Measurements from ENCODE around the gene CCDC9B.

DNA sequence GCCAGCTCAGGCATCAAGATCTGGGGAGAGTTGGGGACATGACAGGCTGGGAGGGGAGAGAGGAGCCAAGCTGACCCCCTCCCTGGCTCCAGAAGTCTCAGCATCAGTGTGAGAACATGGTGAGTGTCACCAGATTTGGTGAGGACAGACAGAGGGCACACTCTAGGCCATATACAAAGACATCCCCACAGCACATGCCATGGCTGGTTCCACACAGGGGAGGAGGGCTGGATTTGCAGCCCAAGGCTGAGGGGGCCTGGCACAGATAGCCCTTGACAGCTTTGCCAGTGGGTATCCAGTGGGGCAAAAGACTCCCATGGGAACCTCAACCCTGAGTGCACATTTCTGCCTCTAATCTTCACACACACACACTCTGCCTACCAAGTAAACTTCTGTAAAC lies 47.7 kb downstream of the CCDC9B start:
- TF ChIP-seq, protein P1, sequence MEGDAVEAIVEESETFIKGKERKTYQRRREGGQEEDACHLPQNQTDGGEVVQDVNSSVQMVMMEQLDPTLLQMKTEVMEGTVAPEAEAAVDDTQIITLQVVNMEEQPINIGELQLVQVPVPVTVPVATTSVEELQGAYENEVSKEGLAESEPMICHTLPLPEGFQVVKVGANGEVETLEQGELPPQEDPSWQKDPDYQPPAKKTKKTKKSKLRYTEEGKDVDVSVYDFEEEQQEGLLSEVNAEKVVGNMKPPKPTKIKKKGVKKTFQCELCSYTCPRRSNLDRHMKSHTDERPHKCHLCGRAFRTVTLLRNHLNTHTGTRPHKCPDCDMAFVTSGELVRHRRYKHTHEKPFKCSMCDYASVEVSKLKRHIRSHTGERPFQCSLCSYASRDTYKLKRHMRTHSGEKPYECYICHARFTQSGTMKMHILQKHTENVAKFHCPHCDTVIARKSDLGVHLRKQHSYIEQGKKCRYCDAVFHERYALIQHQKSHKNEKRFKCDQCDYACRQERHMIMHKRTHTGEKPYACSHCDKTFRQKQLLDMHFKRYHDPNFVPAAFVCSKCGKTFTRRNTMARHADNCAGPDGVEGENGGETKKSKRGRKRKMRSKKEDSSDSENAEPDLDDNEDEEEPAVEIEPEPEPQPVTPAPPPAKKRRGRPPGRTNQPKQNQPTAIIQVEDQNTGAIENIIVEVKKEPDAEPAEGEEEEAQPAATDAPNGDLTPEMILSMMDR (IDR thresholded peaks at IDR 0.05; ENCODE audit: insufficient read depth, low read length): no peak
- TF ChIP-seq POLR2AphosphoS5 (IDR thresholded peaks at IDR 0.05; ENCODE audit: low read depth): no peak
- no peak for TF ChIP-seq REST (IDR thresholded peaks at IDR 0.05; ENCODE audit: insufficient replicate concordance, low read depth)
- no peak for TF ChIP-seq SPI1 (IDR thresholded peaks at IDR 0.05; ENCODE audit: borderline replicate concordance, low read depth)
- TF ChIP-seq GABPA (IDR thresholded peaks at IDR 0.05; ENCODE audit: low read depth): no peak

Data from HL-60 (cell line).